Body of pancreas (tissue), 4 donors: ENCODE data around the gene PIF1.

ENCODE experiments used
- POLR2A ChIP-seq, 3 donors: fragments of 450-650 bp; IDR thresholded peaks; one replicate each; pipeline ENCODE4 v1.6.1; 2016; ENCODE audit warnings: antibody characterized with exemption in 3 of 3, mild to moderate bottlenecking in 2 of 3
- TF ChIP-seq, protein P1 (sequence below), 7 experiments: fragments of 450-650 bp in 4 of 7; fragments of 200-600 bp in 3 of 7; sonication (generic) in 3 of 7; IDR thresholded peaks; one replicate each; pipeline ENCODE4 v1.5.1; 2016 to 2019; ENCODE audit warnings: antibody characterized with exemption in 7 of 7

DNA sequence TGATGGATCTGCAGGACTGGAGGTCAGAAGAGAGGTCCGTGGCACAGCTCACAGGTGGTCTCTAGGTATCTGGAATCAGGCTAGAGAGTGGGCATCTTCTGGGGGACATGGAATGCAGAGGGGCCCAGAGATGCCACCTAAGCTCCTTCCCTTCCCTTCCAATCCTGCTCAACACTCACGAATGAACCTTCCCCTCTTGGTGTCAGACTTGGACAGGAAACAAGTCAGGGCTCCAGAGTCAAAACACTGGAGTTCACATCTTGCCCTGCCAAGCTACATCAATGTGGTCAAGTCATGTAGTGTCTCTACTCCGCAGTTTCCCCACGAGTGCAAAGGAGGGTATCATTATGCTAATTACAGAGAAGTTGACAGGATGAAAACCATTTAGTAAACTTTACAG lies 34.0 kb downstream of the PIF1 start:
- TF ChIP-seq POLR2A (IDR thresholded peaks at IDR 0.05), result no peak
- TF ChIP-seq, protein P1, sequence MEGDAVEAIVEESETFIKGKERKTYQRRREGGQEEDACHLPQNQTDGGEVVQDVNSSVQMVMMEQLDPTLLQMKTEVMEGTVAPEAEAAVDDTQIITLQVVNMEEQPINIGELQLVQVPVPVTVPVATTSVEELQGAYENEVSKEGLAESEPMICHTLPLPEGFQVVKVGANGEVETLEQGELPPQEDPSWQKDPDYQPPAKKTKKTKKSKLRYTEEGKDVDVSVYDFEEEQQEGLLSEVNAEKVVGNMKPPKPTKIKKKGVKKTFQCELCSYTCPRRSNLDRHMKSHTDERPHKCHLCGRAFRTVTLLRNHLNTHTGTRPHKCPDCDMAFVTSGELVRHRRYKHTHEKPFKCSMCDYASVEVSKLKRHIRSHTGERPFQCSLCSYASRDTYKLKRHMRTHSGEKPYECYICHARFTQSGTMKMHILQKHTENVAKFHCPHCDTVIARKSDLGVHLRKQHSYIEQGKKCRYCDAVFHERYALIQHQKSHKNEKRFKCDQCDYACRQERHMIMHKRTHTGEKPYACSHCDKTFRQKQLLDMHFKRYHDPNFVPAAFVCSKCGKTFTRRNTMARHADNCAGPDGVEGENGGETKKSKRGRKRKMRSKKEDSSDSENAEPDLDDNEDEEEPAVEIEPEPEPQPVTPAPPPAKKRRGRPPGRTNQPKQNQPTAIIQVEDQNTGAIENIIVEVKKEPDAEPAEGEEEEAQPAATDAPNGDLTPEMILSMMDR (IDR thresholded peaks at IDR 0.05), result no peak
